ENCODE measurements around the gene LMNTD2.
"Not testable (repeated sequence)": the region's sequence is repeated elsewhere in the genome, so short reads cannot be mapped to it uniquely, and the experiment has no call there.

LMNTD2 gene

GRCh38 chr11:516918-517685 is 43.4 kb downstream of the LMNTD2 start:
- not testable (repeated sequence) for H3K4me3 ChIP-seq (ENCODE audit: low read depth, low read length); H3K79me2 ChIP-seq (ENCODE audit: control insufficient read depth, insufficient read depth, low read length, unreplicated experiment); H3K27me3 ChIP-seq (ENCODE audit: insufficient read depth, low read length); H3K4me1 ChIP-seq (ENCODE audit: control insufficient read depth, insufficient read depth, low read length, unreplicated experiment); H3K27ac ChIP-seq (ENCODE audit: low read depth, low read length); H2AFZ ChIP-seq (ENCODE audit: low read length, unreplicated experiment)
- peaks cover 20% of the 10 kb centered on the region for H3K36me3 ChIP-seq (ENCODE audit: insufficient read depth, low read length)

- Histone ChIP-seq H2AFZ (ENCODE audit: low read length, unreplicated experiment) (no peak overlapping the region), H3K36me3 (ENCODE audit: insufficient read depth, low read length) (peaks cover 20% of the 10 kb centered on the region), H3K79me2 (ENCODE audit: control insufficient read depth, insufficient read depth, low read length, unreplicated experiment) (no peaks in the 10 kb centered on the region), H3K27ac (ENCODE audit: low read depth, low read length) (no peak overlapping the region), H3K27me3 (ENCODE audit: insufficient read depth, low read length) (no peaks in the 10 kb centered on the region), H3K4me3 (ENCODE audit: low read depth, low read length) (no peak overlapping the region), H3K4me1 (ENCODE audit: control insufficient read depth, insufficient read depth, low read length, unreplicated experiment) (no peaks in the 10 kb centered on the region)
Measured at GRCh38 chr11:516400-516799, 44.1 kb downstream of the LMNTD2 start.

GRCh38 chr11:515131-515530 is 45.4 kb downstream of the LMNTD2 start:
- no peak overlapping the region for H2AFZ ChIP-seq (ENCODE audit: low read length, unreplicated experiment)
- H3K79me2 ChIP-seq (ENCODE audit: control insufficient read depth, insufficient read depth, low read length, unreplicated experiment): no peaks in the 10 kb centered on the region
- no peaks in the 10 kb centered on the region for H3K4me1 ChIP-seq (ENCODE audit: control insufficient read depth, insufficient read depth, low read length, unreplicated experiment)
- H3K27ac ChIP-seq (ENCODE audit: low read depth, low read length): no peak overlapping the region
- no peaks in the 10 kb centered on the region for H3K27me3 ChIP-seq (ENCODE audit: insufficient read depth, low read length)
- H3K4me3 ChIP-seq (ENCODE audit: low read depth, low read length): no peak overlapping the region
- peaks cover 20% of the 10 kb centered on the region for H3K36me3 ChIP-seq (ENCODE audit: insufficient read depth, low read length)

- Histone ChIP-seq H3K4me3 (ENCODE audit: low read depth, low read length) (no peak overlapping the region), H3K27ac (ENCODE audit: low read depth, low read length) (no peak overlapping the region), H3K4me1 (ENCODE audit: control insufficient read depth, insufficient read depth, low read length, unreplicated experiment) (no peaks in the 10 kb centered on the region), H2AFZ (ENCODE audit: low read length, unreplicated experiment) (no peak overlapping the region), H3K79me2 (ENCODE audit: control insufficient read depth, insufficient read depth, low read length, unreplicated experiment) (peaks cover 3% of the 10 kb centered on the region), H3K36me3 (ENCODE audit: insufficient read depth, low read length) (peaks cover 24% of the 10 kb centered on the region), H3K27me3 (ENCODE audit: insufficient read depth, low read length) (no peaks in the 10 kb centered on the region)
Measured at GRCh38 chr11:514606-515005, 45.9 kb downstream of the LMNTD2 start.

GRCh38 chr11:512761-513595 is 47.6 kb downstream of the LMNTD2 start:
- peaks cover 2% of the 10 kb centered on the region for H3K4me1 ChIP-seq (ENCODE audit: control insufficient read depth, insufficient read depth, low read length, unreplicated experiment)
- peaks cover 10% of the 10 kb centered on the region for H3K79me2 ChIP-seq (ENCODE audit: control insufficient read depth, insufficient read depth, low read length, unreplicated experiment)
- H3K4me3 ChIP-seq (ENCODE audit: low read depth, low read length): no peak overlapping the region
- H3K27ac ChIP-seq (ENCODE audit: low read depth, low read length): no peak overlapping the region
- H3K36me3 ChIP-seq (ENCODE audit: insufficient read depth, low read length): peaks cover 24% of the 10 kb centered on the region
- H3K27me3 ChIP-seq (ENCODE audit: insufficient read depth, low read length): no peaks in the 10 kb centered on the region
- H2AFZ ChIP-seq (ENCODE audit: low read length, unreplicated experiment): no peak overlapping the region

GRCh38 chr11:508956-509355 is 51.6 kb downstream of the LMNTD2 start:
- Histone ChIP-seq H3K36me3 (ENCODE audit: insufficient read depth, low read length) (peaks cover 9% of the 10 kb centered on the region; the same call in 1 of the 2 replicates), H3K4me1 (ENCODE audit: control insufficient read depth, insufficient read depth, low read length, unreplicated experiment) (peaks cover 11% of the 10 kb centered on the region), H3K4me3 (ENCODE audit: low read depth, low read length) (no peak overlapping the region), H2AFZ (ENCODE audit: low read length, unreplicated experiment) (no peak overlapping the region), H3K27ac (ENCODE audit: low read depth, low read length) (no peak overlapping the region), H3K79me2 (ENCODE audit: control insufficient read depth, insufficient read depth, low read length, unreplicated experiment) (peaks cover 35% of the 10 kb centered on the region), H3K27me3 (ENCODE audit: insufficient read depth, low read length) (no peaks in the 10 kb centered on the region)

GRCh38 chr11:507727-508515 is 52.6 kb downstream of the LMNTD2 start:
- Histone ChIP-seq H3K79me2 (ENCODE audit: control insufficient read depth, insufficient read depth, low read length, unreplicated experiment) (peaks cover 43% of the 10 kb centered on the region), H3K4me3 (ENCODE audit: low read depth, low read length) (peak overlapping the region; percentile 86), H3K27me3 (ENCODE audit: insufficient read depth, low read length) (no peaks in the 10 kb centered on the region), H3K27ac (ENCODE audit: low read depth, low read length) (peak overlapping the region; percentile 65; the same call in 1 of the 2 replicates), H2AFZ (ENCODE audit: low read length, unreplicated experiment) (no peak overlapping the region), H3K4me1 (ENCODE audit: control insufficient read depth, insufficient read depth, low read length, unreplicated experiment) (peaks cover 12% of the 10 kb centered on the region), H3K36me3 (ENCODE audit: insufficient read depth, low read length) (peaks cover 9% of the 10 kb centered on the region; the same call in 1 of the 2 replicates)

GRCh38 chr11:506995-507726 is 53.4 kb downstream of the LMNTD2 start, which contains the start of gene RNH1:
TSS of gene RNH1 (minus strand) at chr11:507242. CDS start at chr11:502162, 5,080 bp downstream.
- Histone ChIP-seq H3K79me2 (ENCODE audit: control insufficient read depth, insufficient read depth, low read length, unreplicated experiment) (peaks cover 51% of the 10 kb centered on the region), H3K4me3 (ENCODE audit: low read depth, low read length) (peak within 1 kb of the TSS; percentile 99), H3K36me3 (ENCODE audit: insufficient read depth, low read length) (peaks cover 5% of the 10 kb centered on the region; the same call in 1 of the 2 replicates), H3K4me1 (ENCODE audit: control insufficient read depth, insufficient read depth, low read length, unreplicated experiment) (peaks cover 16% of the 10 kb centered on the region), H3K27ac (ENCODE audit: low read depth, low read length) (peak within 1 kb of the TSS; percentile 100), H2AFZ (ENCODE audit: low read length, unreplicated experiment) (peak within 1 kb of the TSS; percentile 72), H3K27me3 (ENCODE audit: insufficient read depth, low read length) (no peaks in the 10 kb centered on the region)

- Histone ChIP-seq H3K27ac (ENCODE audit: low read depth, low read length) (peak overlapping the region; percentile 100), H2AFZ (ENCODE audit: low read length, unreplicated experiment) (peak overlapping the region; percentile 72), H3K4me1 (ENCODE audit: control insufficient read depth, insufficient read depth, low read length, unreplicated experiment) (peaks cover 16% of the 10 kb centered on the region), H3K4me3 (ENCODE audit: low read depth, low read length) (peak overlapping the region; percentile 99), H3K36me3 (ENCODE audit: insufficient read depth, low read length) (peaks cover 5% of the 10 kb centered on the region; the same call in 1 of the 2 replicates), H3K27me3 (ENCODE audit: insufficient read depth, low read length) (no peaks in the 10 kb centered on the region), H3K79me2 (ENCODE audit: control insufficient read depth, insufficient read depth, low read length, unreplicated experiment) (peaks cover 58% of the 10 kb centered on the region)
Measured at GRCh38 chr11:506238-506994, 54.1 kb downstream of the LMNTD2 start.
